ENCODE data around the gene ZNF892.
A peak's percentile ranks its signal among the peaks of the same experiment; 100 is the strongest.

Gene ZNF892

DNA sequence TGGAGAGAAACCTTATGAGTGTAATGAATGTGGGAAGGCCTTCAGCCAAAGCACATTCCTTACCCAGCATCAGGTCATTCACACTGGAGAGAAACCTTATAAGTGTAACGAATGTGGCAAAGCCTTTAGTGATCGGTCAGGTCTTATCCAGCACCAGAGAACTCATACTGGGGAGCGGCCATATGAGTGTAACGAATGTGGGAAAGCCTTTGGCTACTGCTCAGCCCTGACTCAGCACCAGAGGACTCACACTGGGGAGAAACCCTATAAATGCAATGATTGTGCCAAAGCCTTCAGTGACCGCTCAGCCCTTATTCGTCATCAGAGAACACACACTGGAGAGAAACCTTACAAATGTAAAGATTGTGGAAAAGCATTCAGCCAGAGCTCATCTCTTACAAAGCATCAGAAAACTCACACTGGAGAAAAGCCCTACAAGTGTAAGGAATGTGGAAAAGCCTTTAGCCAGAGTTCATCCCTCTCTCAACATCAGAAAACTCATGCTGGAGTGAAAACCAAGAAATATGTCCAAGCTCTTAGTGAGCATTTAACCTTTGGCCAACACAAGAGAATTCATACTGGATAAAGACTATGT, 7.8 kb downstream of the ZNF892 start:
- in situ Hi-C loops (cut with HindIII; ENCODE audit: low sequenced_read_pairs): no loop called here
- no peak overlapping the region for H3K4me3 ChIP-seq (ENCODE audit: low read depth, low read length)
- no peak for DNase-seq (ENCODE audit: low read depth)
- TF ChIP-seq, protein P1, sequence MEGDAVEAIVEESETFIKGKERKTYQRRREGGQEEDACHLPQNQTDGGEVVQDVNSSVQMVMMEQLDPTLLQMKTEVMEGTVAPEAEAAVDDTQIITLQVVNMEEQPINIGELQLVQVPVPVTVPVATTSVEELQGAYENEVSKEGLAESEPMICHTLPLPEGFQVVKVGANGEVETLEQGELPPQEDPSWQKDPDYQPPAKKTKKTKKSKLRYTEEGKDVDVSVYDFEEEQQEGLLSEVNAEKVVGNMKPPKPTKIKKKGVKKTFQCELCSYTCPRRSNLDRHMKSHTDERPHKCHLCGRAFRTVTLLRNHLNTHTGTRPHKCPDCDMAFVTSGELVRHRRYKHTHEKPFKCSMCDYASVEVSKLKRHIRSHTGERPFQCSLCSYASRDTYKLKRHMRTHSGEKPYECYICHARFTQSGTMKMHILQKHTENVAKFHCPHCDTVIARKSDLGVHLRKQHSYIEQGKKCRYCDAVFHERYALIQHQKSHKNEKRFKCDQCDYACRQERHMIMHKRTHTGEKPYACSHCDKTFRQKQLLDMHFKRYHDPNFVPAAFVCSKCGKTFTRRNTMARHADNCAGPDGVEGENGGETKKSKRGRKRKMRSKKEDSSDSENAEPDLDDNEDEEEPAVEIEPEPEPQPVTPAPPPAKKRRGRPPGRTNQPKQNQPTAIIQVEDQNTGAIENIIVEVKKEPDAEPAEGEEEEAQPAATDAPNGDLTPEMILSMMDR (IDR thresholded peaks at IDR 0.05; ENCODE audit: low read depth, low read length, missing control alignments): no peak

DNA sequence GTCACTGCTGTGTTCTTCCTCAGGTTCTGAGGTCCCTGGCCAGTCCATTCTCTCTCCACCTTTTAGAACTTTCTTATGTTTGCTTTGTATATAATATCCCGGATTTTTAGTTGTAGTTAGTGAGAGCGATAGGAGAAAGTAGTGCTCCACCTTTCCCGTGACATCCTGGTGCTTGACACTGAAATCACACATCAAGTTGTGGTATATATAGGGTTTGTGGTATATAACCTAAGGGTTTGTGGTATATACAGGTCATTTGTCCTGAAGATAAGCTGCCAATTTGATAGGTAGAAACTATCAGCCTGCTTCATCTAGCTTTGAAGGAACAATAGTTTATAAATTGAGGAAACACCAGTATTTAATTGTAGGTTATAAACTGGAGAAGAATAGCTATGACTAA, 13.1 kb downstream of the ZNF892 start:
- TF ChIP-seq, protein P1 (IDR thresholded peaks at IDR 0.05; ENCODE audit: low read depth, low read length, missing control alignments): no peak
- no peak for DNase-seq (ENCODE audit: low read depth)
- in situ Hi-C loops (cut with HindIII; ENCODE audit: low sequenced_read_pairs): no loop called here
- H3K4me3 ChIP-seq (ENCODE audit: low read depth, low read length): no peak overlapping the region

DNA sequence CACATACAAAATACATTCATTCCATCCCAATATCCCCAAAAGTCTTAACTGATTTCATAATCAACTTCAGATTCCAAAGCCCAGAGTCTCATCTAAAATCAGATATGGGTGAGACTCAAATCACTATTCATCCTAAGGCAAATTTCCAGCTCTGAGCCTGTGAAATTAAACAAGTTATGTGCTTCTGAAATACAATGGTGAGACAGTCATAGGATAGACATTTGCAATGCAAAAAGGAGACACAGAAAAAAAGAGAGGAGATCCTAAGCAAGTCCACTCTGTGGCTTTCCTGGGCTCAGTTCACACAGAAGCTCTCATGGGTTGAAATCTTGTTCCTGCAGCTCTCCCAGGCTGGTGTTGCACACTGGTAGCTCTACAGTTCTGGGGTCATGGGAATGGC, 18.3 kb downstream of the ZNF892 start:
- no peak for DNase-seq (ENCODE audit: low read depth)
- in situ Hi-C loops (cut with HindIII; ENCODE audit: low sequenced_read_pairs): no loop called here
- TF ChIP-seq, protein P1 (IDR thresholded peaks at IDR 0.05; ENCODE audit: low read depth, low read length, missing control alignments): no peak
- no peak overlapping the region for H3K4me3 ChIP-seq (ENCODE audit: low read depth, low read length)

DNA sequence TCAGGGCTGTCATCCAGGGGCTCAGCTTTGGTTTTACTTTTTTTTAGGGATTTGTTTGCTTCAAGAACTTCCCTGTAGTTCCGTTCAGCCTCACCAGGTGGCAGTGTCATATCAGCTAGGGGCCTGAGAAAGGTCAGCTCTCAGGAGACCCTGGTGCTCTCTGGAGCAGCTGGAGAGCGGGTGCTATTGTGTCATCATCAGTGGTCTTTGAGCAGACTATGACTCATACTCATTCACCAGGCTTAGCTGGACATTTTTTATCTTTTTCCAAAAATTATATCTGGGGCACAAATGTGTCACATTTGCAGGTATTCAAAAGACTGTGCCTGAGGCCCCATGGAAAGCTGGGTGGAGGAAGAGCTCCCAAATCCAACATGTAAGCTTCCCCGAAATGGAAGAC, 24.4 kb downstream of the ZNF892 start:
- DNase-seq (ENCODE audit: low read depth): peak; percentile 58
- in situ Hi-C loops (cut with HindIII; ENCODE audit: low sequenced_read_pairs): no loop called here

DNA sequence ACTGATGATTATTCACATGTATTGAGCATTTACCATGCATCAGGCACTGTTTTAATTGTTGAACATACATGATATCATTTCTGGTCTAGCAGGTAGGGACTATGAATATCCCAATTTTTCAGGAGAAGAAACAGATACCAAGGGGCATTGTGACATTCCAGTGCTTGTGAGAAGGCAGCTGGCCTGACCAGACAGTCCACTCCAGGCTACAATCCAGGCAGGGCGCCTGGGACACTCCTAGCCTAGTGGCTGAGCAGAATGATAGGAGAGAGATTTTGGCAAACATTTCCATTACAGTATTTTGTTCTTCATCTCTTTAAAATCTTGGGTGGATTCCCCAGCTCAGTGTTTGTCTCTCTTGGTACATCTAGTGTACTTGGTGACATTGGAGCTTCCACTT, 24.9 kb downstream of the ZNF892 start:
- TF ChIP-seq, protein P1 (IDR thresholded peaks at IDR 0.05; ENCODE audit: low read depth, low read length, missing control alignments): no peak
- no peak overlapping the region for H3K4me3 ChIP-seq (ENCODE audit: low read depth, low read length)
- no peak for DNase-seq (ENCODE audit: low read depth)
- in situ Hi-C loops (cut with HindIII; ENCODE audit: low sequenced_read_pairs): no loop called here

More for the DNA sequence above, 24.4 kb downstream of the ZNF892 start:
- no peak overlapping the region for H3K4me3 ChIP-seq (ENCODE audit: low read depth, low read length)
- TF ChIP-seq, protein P1 (IDR thresholded peaks at IDR 0.05; ENCODE audit: low read depth, low read length, missing control alignments): peak; percentile 92

DNA sequence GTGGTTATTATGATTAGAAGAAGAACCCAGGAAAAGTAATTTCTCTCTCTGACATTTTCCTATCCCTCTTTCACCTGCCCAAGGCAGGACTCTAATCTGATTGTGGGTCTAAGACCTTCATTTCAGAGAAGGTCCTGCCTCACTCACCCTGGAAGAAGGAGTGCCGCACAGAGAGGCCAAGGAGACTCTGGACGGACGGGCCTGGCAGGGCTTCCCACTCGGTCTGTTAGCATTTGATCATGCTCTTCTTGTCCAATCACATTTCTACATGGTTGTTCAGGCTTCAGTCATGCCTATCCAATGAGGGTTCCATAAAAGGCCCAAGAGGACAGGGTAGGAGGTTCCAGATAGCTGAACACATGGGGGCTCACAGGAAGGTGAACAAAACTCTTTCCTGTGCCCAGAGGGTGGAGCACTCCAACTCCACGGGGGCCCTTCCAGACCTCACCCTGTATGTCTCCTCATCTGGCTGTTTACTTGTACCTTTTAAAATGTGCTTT, 27.0 kb downstream of the ZNF892 start:
- DNase-seq (ENCODE audit: low read depth): no peak
- in situ Hi-C loops (cut with HindIII; ENCODE audit: low sequenced_read_pairs): no loop called here
- TF ChIP-seq, protein P1 (IDR thresholded peaks at IDR 0.05; ENCODE audit: low read depth, low read length, missing control alignments): no peak
- no peak overlapping the region for H3K4me3 ChIP-seq (ENCODE audit: low read depth, low read length)
